ENCODE measurements around the gene C1orf52. TPM values are rescaled to one million over a fixed set of nuclear protein-coding genes. Genes with fewer than 3 reads are reported as not detected.
"Not testable (repeated sequence)": the region's sequence is repeated elsewhere in the genome, so short reads cannot be mapped to it uniquely, and the experiment has no call there.

C1orf52 gene
- total RNA-seq, 1 donor from 2014 or later = 17.1 TPM

GRCh38 chr1:85280636-85281035 lies 21.2 kb upstream of the C1orf52 start:
- no peak for ATAC-seq
- no peak for DNase-seq (ENCODE audit: missing footprints)
- intact Hi-C loops (cut with DNase I) = no loop called here

DNA sequence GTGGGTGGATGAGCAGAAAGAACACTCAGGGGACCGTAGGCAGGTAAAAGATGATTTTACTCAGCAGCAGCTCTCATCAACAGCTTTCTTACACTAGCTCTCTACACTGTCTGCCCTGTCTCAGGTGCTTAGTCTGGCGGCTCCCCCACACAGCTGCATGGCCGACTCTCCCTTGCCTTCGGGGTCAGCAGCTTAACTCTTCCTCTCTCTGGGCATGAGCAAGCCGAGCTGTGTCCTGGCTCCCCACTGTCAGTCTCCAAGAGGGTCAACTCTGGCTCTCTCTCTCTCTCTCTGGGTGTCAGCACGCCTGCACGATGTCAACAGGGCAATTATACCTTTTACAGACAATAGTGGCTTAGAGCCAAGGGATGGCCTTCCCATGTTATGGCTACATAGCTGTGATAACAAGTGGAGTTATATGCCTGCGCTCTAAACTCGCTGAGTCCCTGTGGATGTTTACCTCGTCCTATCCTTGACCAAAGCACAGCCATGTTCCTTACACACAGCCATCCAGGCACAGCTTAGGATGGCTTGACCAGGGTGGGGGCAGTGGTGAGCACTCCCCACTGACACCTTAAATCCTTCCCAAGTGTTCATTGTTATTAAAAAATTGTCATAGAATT lies 20.1 kb upstream of the C1orf52 start:
- peak; percentile 54 for DNase-seq (ENCODE audit: missing footprints)
- intact Hi-C loops (cut with DNase I) = no loop called here
- no peak for ATAC-seq

- intact Hi-C loops (cut with DNase I) = no loop called here
- no peak for ATAC-seq
- DNase-seq (ENCODE audit: missing footprints) = no peak
Measured at GRCh38 chr1:85278853-85279314, 19.4 kb upstream of the C1orf52 start.

GRCh38 chr1:85277802-85278201 lies 18.3 kb upstream of the C1orf52 start:
- DNase-seq (ENCODE audit: missing footprints) = no peak
- no peak for ATAC-seq
- intact Hi-C loops (cut with DNase I) = no loop called here

GRCh38 chr1:85276978-85277639 lies 17.6 kb upstream of the C1orf52 start:
- intact Hi-C loops (cut with DNase I) = loop anchor here (1.0 kb wide), 1 partner anchor 18 kb away; the partner anchor contains the start of gene C1orf52
- DNase-seq (ENCODE audit: missing footprints) = peak; percentile 52
- no peak for ATAC-seq

DNA sequence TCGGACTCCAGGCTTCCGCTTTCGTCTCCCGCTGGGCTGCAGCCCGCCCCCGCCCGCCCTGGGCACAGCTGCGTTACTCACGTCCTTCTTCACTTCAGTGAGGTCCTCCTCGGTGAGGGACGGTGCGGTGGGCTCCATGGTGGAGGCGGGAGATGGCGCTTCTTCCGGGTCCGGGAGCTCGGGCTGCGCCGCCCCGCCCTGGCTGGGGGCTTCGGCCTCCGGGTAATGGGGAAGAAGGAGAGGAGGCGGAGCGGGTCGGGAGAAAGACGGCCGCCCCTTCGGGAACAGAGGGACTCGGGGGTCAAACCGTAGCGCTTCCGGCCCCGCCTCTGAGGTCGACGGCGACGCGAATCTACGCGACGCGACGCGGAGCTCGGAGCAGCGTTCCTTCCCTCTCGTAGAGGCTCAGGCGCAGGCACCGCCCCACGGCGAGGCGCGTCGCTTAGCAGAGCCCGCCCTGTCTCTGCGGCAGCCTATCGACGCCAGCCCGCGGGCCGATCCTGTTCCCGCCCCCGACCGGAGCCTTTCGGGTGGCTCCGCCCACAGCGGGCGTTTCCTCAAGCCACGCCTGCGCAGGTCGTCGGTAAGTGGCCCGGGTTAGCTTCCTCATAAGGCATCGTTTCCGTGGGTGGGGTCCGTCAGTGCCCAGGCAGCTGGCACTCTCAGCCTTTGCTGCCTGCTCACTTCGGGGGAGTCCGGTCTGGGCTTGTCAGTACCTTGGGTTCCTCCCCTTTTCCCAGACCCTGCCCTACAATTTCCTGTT lies 16.9 kb upstream of the C1orf52 start, which contains the start of gene BCL10:
Gene BCL10, minus strand, starts transcription at position 418 of the 763 bp plus-strand sequence. Its CDS starts 280 bp downstream, at position 138.
- DNase-seq (ENCODE audit: missing footprints) = peak; percentile 100
- peak; percentile 100 for ATAC-seq
- intact Hi-C loops (cut with DNase I) = loop anchor here (1.0 kb wide), 1 partner anchor 17 kb away; the partner anchor contains the start of gene C1orf52

DNA sequence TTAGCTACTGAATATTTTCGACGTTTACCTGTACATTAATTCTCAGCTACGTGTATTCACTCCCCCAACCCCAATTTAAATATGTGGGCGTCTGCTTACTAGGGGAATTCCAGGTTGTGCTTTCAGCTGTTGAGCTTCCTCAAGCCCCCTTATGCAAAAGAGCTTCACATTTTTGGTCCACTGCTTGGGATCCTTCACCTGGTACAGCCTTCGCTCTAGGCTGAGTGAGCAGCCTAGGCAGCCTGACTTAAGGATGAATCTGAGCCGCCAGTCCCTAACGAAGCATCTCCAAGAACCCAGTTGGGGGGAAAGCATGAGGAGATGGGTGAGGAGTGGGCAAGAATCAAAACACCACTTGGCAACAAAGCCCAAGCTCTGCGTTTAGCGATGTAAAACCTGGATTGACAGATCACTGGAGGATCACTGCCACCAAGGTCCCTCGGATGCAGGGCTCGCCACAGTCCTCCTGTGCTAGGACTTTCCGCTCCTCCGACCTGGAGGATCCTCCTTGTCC lies 16.3 kb upstream of the C1orf52 start:
- intact Hi-C loops (cut with DNase I) = loop anchor here (1.0 kb wide), 1 partner anchor 16 kb away; the partner anchor contains the start of gene C1orf52
- ATAC-seq = no peak

GRCh38 chr1:85274969-85275453 lies 15.5 kb upstream of the C1orf52 start:
- intact Hi-C loops (cut with DNase I) = no loop called here

More for the DNA sequence above, 16.3 kb upstream of the C1orf52 start:
- DNase-seq (ENCODE audit: missing footprints) = no peak

GRCh38 chr1:85273397-85273796 lies 13.9 kb upstream of the C1orf52 start:
- intact Hi-C loops (cut with DNase I) = no loop called here
- ATAC-seq (no peak), DNase-seq (ENCODE audit: missing footprints) (no peak)

More at GRCh38 chr1:85274969-85275453, 15.5 kb upstream of the C1orf52 start:
- DNase-seq (ENCODE audit: missing footprints) (no peak), ATAC-seq (no peak)

DNA sequence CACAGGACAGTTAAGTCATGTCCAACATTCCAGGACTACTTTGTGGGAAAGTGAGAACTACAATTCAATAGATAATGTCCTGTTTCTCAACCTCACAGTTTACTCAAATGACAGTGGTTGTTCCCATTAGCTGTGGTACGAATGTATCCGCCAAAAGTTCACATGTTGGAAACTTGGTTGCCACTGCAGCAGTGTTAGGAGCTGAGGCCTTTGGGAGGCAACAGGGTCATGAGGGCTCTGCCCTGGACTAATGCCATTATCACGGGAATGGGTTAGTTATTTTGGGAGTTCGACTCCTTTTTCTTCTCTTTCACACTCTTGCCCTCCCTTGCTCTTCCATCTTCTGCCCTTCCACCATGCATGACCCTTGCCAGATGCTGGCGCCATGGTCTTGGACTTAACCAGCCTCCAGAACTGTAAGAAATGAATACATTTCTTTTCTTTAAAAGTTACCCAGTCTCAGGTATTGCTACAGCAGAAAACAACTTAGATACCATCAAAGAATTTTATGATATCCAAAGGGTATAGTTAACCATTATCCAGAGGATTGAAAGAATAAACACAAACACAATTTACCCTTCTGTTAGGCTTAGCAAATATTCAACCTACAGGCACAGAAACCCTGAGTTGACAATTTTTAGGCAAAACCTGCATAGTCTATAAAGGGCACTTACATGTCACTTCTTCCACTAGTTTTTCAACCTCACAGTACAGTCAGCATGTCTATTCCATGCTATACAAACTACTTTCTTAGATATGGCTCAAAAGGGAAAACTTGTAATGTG lies 9.5 kb upstream of the C1orf52 start:
- intact Hi-C loops (cut with DNase I) = no loop called here
- no peak for ATAC-seq
- DNase-seq (ENCODE audit: missing footprints) = no peak

DNA sequence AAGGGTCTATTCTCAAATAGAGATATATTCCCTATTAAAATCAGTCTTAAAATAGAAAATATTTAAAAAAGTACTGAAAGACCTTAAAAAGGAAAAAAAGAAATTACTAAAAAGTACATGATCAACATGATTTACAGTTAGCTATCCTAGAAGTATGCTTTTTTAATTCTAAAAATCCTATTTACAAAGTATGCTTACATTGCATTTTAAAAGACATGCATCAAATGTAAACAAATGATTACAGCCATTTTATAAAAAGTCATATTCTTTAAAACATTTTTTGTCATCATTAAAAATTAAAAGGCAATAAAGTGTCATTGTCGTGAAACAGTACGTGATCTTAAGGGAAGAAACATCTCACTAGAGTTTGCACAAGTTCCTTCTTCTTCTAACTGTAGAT lies 7.9 kb upstream of the C1orf52 start:
- ATAC-seq (no peak), DNase-seq (ENCODE audit: missing footprints) (no peak)
- intact Hi-C loops (cut with DNase I) = no loop called here

GRCh38 chr1:85264150-85264549 lies 4.7 kb upstream of the C1orf52 start:
- no peak for DNase-seq (ENCODE audit: missing footprints)
- intact Hi-C loops (cut with DNase I) = no loop called here
- ATAC-seq = no peak

GRCh38 chr1:85262985-85263384 lies 3.5 kb upstream of the C1orf52 start:
- intact Hi-C loops (cut with DNase I) = no loop called here
- ATAC-seq = no peak

DNA sequence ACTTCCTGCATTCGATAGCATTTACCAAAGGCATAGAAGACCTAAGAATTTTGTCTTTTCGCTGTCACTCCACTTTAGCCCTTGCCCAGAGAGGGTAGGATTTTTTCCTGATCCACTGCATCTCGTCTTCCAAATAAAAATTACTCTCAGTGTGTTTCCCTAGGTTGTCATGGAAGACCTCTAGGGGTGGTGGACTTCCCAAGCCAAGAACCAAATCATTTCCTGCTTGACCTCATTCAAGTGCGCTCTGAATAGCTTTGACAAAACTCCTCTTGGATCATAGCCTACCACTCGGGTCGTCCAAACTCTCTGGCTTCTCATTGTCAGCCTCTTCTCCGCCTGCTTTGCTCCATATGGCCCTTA lies 431 bp upstream of the C1orf52 start:
- ATAC-seq = peak; percentile 80
- intact Hi-C loops (cut with DNase I) = loop anchor here (1.0 to 2.0 kb wide), 2 partner anchors 16 to 315 kb away; partner anchors contain the start of gene BCL10
- DNase-seq (ENCODE audit: missing footprints) = no peak

More at GRCh38 chr1:85262985-85263384, 3.5 kb upstream of the C1orf52 start:
- DNase-seq (ENCODE audit: missing footprints) = no peak

GRCh38 chr1:85258536-85259117 lies 835 bp downstream of the C1orf52 start:
- peak; percentile 9 for ATAC-seq
- DNase-seq (ENCODE audit: missing footprints) = no peak
- intact Hi-C loops (cut with DNase I) = loop anchor here (1.0 to 2.0 kb wide), 2 partner anchors 18 to 314 kb away; partner anchors contain the start of gene BCL10

DNA sequence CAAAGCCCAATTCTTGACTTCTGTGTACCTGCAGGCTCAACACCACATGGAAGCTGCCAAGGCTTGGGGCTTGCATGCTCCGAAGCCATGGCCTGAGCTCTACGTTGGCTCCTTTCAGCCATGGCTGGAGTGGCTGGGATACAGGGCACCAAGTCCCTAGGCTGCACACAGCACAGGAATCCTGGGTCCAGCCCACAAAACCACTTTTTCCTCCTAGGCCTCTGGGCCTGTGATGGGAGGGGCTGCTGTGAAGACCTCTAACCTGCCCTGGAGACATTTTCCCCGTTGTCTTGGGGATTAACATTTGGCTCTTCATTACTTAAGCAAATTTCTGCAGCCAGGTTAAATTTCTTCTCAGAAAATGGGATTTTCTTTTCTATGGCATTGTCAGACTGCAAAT lies 10.4 kb downstream of the C1orf52 start:
- intact Hi-C loops (cut with DNase I); DNase-seq (ENCODE audit: missing footprints); ATAC-seq: not testable (repeated sequence)

DNA sequence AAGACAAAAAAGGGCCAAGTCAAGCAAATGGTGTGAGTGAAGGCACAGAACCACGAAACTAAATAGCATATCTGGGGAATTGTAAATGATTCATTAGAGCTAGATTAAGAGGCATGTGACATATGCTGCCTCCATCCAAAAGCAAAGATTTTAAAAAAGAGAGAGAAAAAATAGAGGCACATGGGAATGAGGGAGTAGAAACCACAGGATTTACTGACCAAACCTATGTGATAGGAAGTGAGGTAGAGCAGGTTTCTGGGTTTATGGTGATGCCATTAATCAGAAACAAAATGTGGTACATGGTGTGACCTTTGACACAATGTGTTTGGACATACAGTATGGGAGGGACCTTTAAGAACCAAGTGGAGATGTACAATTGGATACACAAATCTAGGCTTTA lies 13.6 kb downstream of the C1orf52 start:
- intact Hi-C loops (cut with DNase I) = no loop called here
- no peak for ATAC-seq
- no peak for DNase-seq (ENCODE audit: missing footprints)

DNA sequence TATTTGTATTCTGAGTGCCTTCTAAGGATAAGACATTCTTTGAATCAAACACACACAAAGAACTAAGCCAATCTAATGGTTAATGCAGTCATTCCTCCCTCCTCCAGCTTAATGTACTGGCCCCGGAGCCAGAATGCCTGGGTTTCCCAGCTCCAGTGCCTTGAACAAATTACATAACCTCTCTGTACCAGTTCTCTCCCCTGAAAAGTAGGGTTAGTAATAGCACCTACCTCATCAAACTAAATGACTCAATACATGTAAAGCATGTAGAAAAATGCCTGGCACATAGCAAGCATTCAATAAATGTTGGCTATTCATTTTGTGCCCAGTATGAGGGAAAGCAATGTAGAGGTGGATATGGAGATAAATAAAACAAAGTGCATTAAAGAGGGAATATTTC lies 14.0 kb downstream of the C1orf52 start:
- intact Hi-C loops (cut with DNase I) = no loop called here
- DNase-seq (ENCODE audit: missing footprints) (no peak), ATAC-seq (no peak)
